Measurements from ENCODE around the gene FAM185A. TPM values are rescaled to one million over a fixed set of nuclear protein-coding genes. Genes with fewer than 3 reads are reported as not detected.
"Not testable (repeated sequence)": the region's sequence is repeated elsewhere in the genome, so short reads cannot be mapped to it uniquely, and the experiment has no call there.

Gene FAM185A
- total and polyA plus RNA-seq, 9 of the 15 experiments (the other 6 are each of a cell fraction or from before 2014, with no cell fraction given), result 1.7 to 17.4 (median 10.6) TPM

DNA sequence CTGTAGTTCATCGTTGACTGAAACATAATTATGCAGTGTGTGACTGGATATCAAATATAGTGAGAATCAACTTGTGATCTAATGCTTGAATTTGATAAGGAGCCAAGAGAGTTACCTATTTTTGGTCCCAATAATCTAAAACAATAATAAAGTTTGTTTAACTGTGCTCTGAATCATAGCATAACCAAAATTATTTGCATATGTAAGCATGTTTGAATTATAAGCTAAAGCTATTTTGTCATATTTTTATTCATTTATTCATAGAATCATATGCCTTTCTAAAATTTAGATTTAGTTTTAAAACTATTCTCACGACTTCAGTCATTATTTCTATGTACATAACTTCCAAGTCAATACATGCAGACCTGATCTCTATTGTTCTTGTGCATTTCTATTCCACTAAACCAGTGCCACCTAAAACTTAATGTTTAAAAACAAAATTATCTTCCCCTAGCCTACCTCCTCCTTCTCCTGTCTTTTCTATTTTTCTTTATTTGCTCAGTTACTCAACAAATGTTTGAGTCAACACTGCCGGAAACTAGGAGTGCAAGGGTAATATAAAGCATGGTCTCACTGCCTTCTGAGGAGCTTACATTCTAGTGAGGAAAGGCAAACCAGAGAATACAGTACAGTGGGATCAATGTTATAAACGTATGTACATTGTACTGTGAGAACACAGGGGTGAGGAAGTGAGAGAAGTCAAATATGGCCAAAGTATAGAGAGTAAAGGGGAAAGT is 41.7 kb downstream of the FAM185A start:
- in situ Hi-C loops (cut with MboI); POLR2A ChIA-PET; H4K20me1 ChIP-seq (replicated peaks; ENCODE audit: control insufficient read depth, insufficient read depth, low read length); H3K9ac ChIP-seq (ENCODE audit: insufficient read depth in 1 of 2, low read depth in 2 of 2, low read length in 2 of 2); H3K9me1 ChIP-seq (ENCODE audit: control insufficient read depth, insufficient read depth, low read length); H2AFZ ChIP-seq (ENCODE audit: low read depth, low read length); CTCF ChIA-PET (ENCODE audit: low intra/inter-chr PET ratio); H3K4me3 ChIP-seq; H3K27ac ChIP-seq (ENCODE audit: extremely low read depth, low read depth, low read length); H3K27me3 ChIP-seq (ENCODE audit: control insufficient read depth in 2 of 2, insufficient read depth in 2 of 2, low read length in 2 of 2); H3K4me1 ChIP-seq (replicated peaks in 1 of 2; ENCODE audit: control insufficient read depth in 2 of 2, insufficient read depth in 2 of 2, low read length in 2 of 2); BruUV-seq (replicated peaks); DNase-seq (ENCODE audit: extremely low read depth in 1 of 4, low spot score in 3 of 4); H3K4me2 ChIP-seq (ENCODE audit: insufficient read depth, low read length); ATAC-seq; H3K79me2 ChIP-seq (ENCODE audit: control insufficient read depth, insufficient read depth, low read length); H3K36me3 ChIP-seq (ENCODE audit: control insufficient read depth, insufficient read depth, low read length); H3K9me3 ChIP-seq (replicated peaks; ENCODE audit: control insufficient read depth, insufficient read depth, low read depth, low read length); intact Hi-C loops (cut with micrococcal nuclease): not testable (repeated sequence)
- 51% methylated on average over 3 of the region's 4 CpGs for WGBS (ENCODE audit: insufficient coverage, low coverage, missing lambda C conversion rate)
- peak; percentile 42 for FAIRE-seq
- peak; percentile 70 for TF ChIP-seq ZNF316 (IDR thresholded peaks at IDR 0.05)

- H4K20me1 ChIP-seq (replicated peaks; ENCODE audit: control insufficient read depth, insufficient read depth, low read length); ATAC-seq; BruUV-seq (replicated peaks); DNase-seq (ENCODE audit: extremely low read depth in 1 of 4, low spot score in 3 of 4); H3K4me1 ChIP-seq (replicated peaks in 1 of 2; ENCODE audit: control insufficient read depth in 2 of 2, insufficient read depth in 2 of 2, low read length in 2 of 2); in situ Hi-C loops (cut with MboI); H3K36me3 ChIP-seq (ENCODE audit: control insufficient read depth, insufficient read depth, low read length); intact Hi-C loops (cut with micrococcal nuclease); POLR2A ChIA-PET; H3K9ac ChIP-seq (ENCODE audit: insufficient read depth in 1 of 2, low read depth in 2 of 2, low read length in 2 of 2); H3K9me1 ChIP-seq (ENCODE audit: control insufficient read depth, insufficient read depth, low read length); H3K79me2 ChIP-seq (ENCODE audit: control insufficient read depth, insufficient read depth, low read length); H3K9me3 ChIP-seq (replicated peaks; ENCODE audit: control insufficient read depth, insufficient read depth, low read depth, low read length); H3K27ac ChIP-seq (ENCODE audit: extremely low read depth, low read depth, low read length); H3K27me3 ChIP-seq (ENCODE audit: control insufficient read depth in 2 of 2, insufficient read depth in 2 of 2, low read length in 2 of 2); H2AFZ ChIP-seq (ENCODE audit: low read depth, low read length); H3K4me3 ChIP-seq; H3K4me2 ChIP-seq (ENCODE audit: insufficient read depth, low read length); CTCF ChIA-PET (ENCODE audit: low intra/inter-chr PET ratio); FAIRE-seq: not testable (repeated sequence)
- 72% methylated on average over 5 of the region's 5 CpGs for WGBS (ENCODE audit: insufficient coverage, low coverage, missing lambda C conversion rate)
Measured at GRCh38 chr7:102791367-102791766, 42.6 kb downstream of the FAM185A start.

DNA sequence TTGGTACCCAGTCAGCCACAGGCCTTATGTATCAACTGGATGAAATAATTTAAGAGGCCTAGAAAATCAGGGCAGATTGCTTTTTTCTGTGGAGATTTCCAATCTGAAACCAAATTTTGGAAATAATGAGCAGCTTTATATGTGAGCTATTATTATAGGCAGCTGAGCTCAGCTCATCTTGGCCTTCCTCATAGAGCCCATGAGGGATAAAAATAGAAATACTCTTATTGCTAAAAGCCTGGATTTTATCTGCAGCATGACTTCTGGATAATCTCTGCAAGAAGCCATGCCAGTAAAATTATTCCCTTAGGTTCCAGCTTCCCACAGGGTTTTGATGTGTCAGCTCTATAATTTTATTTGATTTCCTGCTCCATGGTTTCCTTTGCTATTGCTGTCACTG is 43.0 kb downstream of the FAM185A start:
- H3K27ac ChIP-seq (ENCODE audit: extremely low read depth, low read depth, low read length); BruUV-seq (replicated peaks); H3K9me3 ChIP-seq (replicated peaks; ENCODE audit: control insufficient read depth, insufficient read depth, low read depth, low read length); H2AFZ ChIP-seq (ENCODE audit: low read depth, low read length); ATAC-seq; in situ Hi-C loops (cut with MboI); intact Hi-C loops (cut with micrococcal nuclease); H3K4me1 ChIP-seq (replicated peaks in 1 of 2; ENCODE audit: control insufficient read depth in 2 of 2, insufficient read depth in 2 of 2, low read length in 2 of 2); H3K27me3 ChIP-seq (ENCODE audit: control insufficient read depth in 2 of 2, insufficient read depth in 2 of 2, low read length in 2 of 2); H3K79me2 ChIP-seq (ENCODE audit: control insufficient read depth, insufficient read depth, low read length); DNase-seq (ENCODE audit: extremely low read depth in 1 of 4, low spot score in 3 of 4); H3K4me3 ChIP-seq; POLR2A ChIA-PET; CTCF ChIA-PET (ENCODE audit: low intra/inter-chr PET ratio); FAIRE-seq; H3K9me1 ChIP-seq (ENCODE audit: control insufficient read depth, insufficient read depth, low read length); H3K36me3 ChIP-seq (ENCODE audit: control insufficient read depth, insufficient read depth, low read length); H3K4me2 ChIP-seq (ENCODE audit: insufficient read depth, low read length); H4K20me1 ChIP-seq (replicated peaks; ENCODE audit: control insufficient read depth, insufficient read depth, low read length); H3K9ac ChIP-seq (ENCODE audit: insufficient read depth in 1 of 2, low read depth in 2 of 2, low read length in 2 of 2): not testable (repeated sequence)

DNA sequence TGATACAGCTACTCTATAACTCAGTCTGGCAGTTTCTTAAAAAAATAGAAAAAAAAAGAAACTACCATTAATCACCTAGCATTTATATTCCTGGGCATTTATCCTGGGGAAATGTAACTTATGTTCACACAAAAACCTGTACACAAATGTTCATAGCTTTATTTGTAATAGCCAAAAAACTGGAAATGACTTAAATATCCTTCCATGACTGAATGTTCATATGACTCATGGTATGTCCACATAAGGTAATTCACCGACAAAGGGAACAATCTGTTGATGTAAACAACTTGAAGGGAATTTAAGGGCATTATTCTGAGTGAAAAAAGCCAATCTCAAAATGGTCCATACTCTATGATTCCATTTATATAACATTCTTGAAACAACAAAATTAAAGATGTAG is 45.8 kb downstream of the FAM185A start:
- H2AFZ ChIP-seq (ENCODE audit: low read depth, low read length); ATAC-seq; H3K9me1 ChIP-seq (ENCODE audit: control insufficient read depth, insufficient read depth, low read length); H3K4me3 ChIP-seq; H3K4me1 ChIP-seq (replicated peaks in 1 of 2; ENCODE audit: control insufficient read depth in 2 of 2, insufficient read depth in 2 of 2, low read length in 2 of 2); H3K79me2 ChIP-seq (ENCODE audit: control insufficient read depth, insufficient read depth, low read length); BruUV-seq (replicated peaks); CTCF ChIA-PET (ENCODE audit: low intra/inter-chr PET ratio); H3K36me3 ChIP-seq (ENCODE audit: control insufficient read depth, insufficient read depth, low read length); H3K9ac ChIP-seq (ENCODE audit: insufficient read depth in 1 of 2, low read depth in 2 of 2, low read length in 2 of 2); DNase-seq (ENCODE audit: extremely low read depth in 1 of 4, low spot score in 3 of 4); in situ Hi-C loops (cut with MboI); H3K4me2 ChIP-seq (ENCODE audit: insufficient read depth, low read length); H3K27ac ChIP-seq (ENCODE audit: extremely low read depth, low read depth, low read length); H4K20me1 ChIP-seq (replicated peaks; ENCODE audit: control insufficient read depth, insufficient read depth, low read length); H3K27me3 ChIP-seq (ENCODE audit: control insufficient read depth in 2 of 2, insufficient read depth in 2 of 2, low read length in 2 of 2); FAIRE-seq; POLR2A ChIA-PET; H3K9me3 ChIP-seq (replicated peaks; ENCODE audit: control insufficient read depth, insufficient read depth, low read depth, low read length); intact Hi-C loops (cut with micrococcal nuclease): not testable (repeated sequence)
- 70% methylated on average over 1 of the region's 1 CpG for WGBS (ENCODE audit: insufficient coverage, low coverage, missing lambda C conversion rate)

Data from K562 (cell line).